ENCODE measurements around the gene ITGB5.
"Not testable (repeated sequence)": the region's sequence is repeated elsewhere in the genome, so short reads cannot be mapped to it uniquely, and the experiment has no call there.

The ITGB5 gene

DNA sequence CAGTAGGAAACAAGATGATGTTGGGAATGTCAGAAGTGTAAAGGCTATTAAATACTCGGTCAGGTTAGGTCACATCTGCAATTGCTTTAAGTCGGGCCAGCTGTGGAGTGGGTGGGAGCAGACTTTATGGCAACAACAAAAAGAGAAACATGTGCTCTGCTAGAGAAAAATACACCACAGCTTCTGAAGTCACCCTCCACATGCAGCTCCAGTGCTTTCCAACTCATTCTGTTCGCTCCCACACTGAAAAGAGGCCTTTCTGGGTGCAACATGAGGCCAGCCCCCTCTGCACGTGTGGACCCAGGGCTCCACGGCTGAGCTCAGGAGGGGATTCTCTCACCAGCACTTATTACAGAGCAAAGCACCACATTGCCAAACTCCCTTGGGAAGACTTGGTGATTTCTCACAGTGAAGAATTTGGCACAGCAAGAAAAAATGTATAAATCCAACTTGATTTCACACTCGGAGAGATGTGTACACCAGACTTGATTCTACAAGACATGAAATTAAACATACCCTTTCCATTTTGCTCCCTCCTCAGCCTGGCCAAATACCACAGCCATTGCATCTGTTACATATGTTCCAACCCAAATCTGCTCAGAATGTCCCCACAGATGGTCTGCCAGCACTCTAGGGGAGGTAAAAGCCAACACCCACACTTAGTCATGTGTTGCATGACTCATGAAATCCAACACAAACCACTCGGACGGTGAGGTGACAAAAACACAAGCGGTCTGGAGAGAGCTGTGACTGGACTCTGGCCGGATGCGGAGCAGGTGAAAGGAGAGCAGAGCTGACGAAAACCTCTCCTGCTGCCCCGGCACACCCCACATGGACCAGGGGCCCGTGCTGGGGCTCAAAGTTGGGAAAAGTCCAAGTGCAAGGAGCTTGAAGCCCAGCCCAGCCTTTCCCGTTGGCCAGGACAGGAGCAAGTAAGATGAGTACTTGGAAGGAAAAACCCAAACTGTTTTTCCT is 74.6 kb downstream of the ITGB5 start:
- peak; percentile 35 to 47 (median 45) for DNase-seq

DNA sequence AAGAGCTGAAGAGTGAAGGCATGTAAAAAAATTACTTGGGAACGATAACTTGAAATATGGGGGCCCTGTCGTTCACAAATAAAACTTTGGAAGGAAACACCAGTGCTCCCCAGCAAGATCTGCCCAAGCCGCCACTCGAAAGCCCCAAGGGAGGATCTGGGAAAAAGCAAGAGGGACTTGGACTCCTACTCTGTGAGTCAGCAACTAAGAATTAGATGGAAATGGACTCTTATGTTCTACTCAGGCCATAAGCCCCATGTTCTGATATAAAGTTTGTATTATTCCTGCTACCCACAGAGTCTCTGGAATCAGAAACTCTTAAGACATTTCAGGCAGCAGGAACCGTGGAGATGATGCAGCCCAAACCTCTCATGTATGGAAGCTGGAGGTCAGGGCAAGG is 75.7 kb downstream of the ITGB5 start:
- DNase-seq: no peak

DNA sequence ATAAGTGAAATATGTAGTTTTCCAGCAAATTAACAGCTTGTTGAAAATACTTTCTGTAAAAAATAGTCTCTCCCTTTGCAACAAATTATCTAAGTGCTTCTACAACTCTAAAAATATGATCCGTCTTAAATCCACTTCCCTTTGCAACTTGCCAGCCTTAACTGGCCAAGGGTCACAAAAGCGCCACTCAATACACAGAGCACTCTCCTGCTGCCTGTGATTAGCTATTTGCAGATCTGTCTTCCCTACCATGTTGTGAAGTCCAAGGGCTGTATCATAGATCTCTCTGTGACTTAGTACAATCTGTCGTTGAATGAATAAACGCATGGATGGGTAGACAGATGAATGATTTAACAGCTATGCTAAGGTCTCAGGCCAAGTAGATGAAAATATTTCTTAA is 76.2 kb downstream of the ITGB5 start:
- no peak for DNase-seq

DNA sequence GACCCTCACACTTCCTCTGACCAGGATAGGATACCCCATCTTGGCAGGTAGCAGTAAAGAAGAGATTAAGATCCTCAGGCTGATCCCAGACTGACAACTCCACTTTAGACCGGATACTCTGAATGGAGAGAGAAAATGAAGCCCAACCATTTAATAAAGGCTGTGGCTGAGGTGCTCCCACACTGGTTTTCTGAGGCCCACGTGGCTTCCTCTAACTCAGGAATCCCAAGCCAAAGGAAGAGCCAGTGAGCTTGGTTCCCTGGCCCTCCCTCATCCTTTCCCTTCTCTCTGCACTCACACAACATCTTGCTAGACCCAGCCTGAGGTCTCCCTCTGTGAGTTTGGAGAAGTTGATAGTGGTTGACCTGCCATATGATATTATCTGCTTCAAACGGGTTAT is 78.1 kb downstream of the ITGB5 start:
- DNase-seq: no peak

DNA sequence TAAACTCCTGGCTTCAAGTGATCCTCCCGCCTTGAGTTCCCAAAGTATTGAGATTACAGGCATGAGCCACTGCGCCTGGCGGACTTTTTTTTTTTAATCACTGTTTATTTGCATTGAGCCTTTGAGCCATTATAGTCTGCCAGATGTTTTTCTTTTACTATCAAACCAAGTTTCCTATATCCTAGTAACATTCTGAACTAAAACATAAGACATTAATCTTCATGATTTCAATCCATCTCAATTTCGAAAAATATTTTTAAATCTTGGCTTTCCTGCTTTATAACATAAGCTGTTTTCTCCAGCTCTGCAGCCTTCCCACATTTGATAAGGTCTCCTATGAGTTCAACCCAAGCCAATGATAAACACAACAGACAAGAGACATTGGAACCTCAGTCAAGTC is 81.5 kb downstream of the ITGB5 start:
- DNase-seq: no peak

DNA sequence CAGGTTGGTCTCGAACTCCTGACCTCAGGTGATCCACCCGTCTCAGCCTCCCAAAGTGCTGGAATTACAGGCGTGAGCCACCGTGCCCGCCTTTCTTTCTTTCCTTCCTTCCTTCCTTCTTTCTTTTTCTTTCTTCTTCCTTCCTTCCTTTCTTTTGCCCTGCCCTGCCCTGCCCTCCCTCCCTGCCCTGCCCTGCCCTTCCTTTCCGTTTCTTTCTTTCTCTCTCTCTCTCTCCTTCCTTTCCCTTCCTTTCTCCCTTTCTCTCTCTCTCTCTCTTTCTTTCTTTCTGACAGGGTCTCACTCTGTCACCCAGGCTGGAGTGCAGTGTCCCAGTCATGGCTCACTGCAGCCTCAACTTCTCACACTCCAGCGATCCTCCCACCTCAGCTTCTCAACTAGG is 82.3 kb downstream of the ITGB5 start:
- no peak for DNase-seq

DNA sequence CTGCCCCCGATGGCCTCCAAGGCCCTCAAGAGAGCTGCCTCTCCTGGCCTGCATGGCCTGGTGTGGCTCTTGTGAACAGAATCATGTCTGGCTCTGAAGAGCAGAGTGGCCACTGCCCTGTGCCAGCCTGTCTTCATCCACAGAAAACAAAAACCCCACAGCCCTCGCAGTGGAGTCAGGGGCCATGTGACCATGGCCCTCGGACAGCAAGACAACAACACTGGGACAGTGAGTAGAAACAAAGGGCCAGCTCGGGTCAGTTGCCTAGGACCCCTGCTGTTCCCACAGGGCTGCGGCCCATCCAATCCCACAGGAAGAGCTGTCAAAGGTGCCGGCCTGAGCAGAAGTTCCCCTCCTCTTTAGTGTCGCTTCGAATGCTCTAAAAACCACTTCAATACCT is 84.5 kb downstream of the ITGB5 start:
- DNase-seq: no peak

DNA sequence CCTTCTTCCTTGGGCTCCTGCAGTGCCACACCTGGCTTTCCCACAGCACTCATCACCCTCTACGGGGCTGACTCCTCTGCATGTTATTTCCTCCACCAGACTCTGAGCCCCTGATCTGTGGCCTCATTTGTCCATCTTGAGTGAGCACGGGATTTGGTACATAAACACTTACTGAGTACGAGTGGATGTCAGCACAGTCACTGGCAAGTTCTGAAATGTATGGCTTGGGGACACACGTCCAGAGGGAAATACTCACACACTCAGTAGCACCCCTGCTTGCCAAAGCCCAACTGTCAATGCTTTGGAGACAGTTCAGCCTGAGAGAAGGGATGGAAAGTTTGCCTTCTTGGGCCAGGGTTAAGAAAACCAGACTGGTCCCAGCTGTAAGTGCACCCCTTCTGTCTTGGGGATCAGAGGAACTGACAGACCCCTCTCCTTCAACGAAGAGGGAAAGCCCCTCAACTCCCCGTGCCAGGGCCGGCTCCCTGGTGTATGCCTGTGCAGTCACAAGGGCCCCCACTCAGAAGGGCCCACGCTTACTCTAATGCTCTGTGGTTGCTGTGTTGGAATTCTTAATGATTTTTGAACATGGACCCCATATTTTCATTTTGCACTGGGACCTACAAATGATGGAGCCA is 85.0 kb downstream of the ITGB5 start:
- no peak for DNase-seq

DNA sequence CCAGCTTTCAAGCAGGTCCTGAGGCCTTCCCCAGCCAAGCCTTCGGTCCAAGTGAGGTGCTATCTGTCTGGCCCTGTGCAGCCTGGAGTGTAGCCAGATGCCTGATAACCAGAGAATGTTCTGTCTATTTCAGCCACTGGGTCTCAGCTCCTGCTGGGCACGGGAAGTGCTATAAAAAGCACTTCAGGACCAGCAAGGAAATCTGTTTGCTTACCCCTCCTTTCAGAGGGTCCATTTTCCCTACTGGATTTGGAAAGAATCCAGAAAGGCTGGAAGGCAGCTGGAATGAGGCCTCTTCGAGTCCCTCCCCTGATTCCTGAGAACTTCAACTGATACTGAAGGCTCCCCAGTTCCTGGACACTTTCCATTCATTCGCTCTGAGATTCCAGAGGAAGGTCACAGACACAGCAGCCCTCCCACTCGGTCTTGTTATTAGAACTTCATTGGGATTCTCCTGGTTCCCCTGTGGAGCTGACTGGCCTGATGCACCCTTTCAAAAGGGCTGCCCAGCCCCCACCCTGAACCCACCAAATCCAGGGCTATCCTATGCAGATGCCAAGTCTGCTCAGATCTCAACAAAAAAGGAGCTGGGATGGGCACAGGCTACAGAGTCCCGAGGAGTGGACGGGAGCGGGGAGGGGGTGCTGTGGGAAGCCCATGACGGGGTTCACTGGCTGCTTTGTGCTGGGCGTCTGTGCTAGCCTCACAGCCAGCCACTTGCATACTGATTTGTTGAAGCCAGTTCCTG is 86.5 kb downstream of the ITGB5 start:
- DNase-seq: no peak

DNA sequence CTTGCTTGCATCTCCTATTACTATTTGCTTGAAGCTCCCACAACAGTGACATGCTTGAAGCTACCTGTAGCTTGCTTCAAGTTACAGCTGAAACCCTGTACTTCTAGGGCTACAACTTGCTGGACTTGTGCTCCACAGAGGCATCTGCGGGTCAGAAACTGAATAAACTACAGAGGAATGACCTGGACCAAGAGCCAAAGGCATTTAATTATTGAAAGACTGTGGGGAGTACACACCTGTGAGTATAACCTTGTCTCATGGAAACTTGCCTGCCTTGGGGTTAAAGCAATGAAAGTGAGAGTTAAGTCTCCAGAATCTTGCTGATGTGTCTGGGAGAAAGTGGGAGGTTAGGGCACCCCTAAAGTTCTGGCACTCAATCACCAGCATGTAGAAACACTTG is 87.1 kb downstream of the ITGB5 start:
- DNase-seq: no peak

DNA sequence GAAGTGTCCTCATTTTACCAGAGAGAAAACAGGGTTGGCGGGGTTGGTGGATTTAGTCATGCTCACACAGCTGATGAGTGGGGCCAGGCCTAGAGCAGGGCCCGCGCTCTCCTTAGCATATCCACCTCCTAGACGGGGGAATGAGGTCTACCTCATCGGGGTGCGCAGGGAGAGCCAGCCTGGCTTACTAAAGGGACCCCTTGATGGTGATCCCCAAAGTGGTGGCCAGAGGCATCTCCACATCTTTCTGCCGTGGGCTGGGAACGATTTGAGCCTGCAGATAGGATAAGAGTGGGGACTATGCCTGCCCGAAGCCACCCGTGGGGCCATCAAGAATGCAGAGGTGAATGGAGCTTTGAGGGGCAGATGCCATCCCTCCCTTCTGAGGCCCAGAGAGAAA is 87.5 kb downstream of the ITGB5 start:
- no peak for DNase-seq

DNA sequence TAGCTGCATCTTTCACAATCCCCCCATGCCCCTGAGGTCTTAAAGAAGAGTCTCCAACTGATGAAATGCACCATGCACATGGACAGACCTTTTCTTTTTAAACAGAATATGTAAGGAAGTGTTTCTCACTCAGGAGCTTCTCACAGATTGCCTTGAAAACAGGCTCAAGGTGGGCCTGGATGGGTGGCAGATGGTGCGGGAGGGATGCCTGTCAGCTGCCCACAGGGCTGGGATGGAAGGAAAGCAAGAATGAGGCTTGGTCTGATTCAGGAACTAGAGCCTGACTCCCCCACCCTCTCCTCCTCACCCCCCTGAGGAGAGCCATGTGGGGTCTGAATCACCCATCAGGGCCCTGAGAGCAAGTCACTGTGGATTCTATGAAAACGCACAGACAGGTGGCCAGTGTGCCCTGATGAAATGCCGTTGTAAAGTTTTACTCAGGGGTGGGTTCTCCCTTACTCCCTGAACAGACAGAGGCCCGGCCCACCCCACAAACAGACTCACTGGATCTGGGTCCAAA is 89.7 kb downstream of the ITGB5 start:
- DNase-seq: no peak

DNA sequence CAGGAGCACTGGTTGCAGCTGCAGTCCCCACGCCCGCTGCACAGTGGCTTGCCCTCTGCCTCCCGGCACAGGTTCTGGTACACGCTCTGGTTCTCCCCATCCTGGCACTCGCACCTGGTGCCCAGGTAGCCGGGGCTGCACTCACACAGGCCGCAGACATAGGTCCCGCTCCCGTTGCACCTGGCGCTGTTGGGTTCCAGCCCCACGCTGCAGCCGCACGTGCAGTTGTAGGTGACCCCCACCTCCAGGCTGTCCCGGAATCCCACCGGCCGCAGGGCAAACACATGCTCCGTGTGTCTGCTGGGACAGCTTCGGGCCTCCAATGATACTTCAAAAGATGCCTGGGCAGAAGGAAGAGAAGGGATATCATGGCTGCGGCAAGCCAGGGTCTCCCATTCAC is 90.7 kb downstream of the ITGB5 start:
- no peak for DNase-seq

DNA sequence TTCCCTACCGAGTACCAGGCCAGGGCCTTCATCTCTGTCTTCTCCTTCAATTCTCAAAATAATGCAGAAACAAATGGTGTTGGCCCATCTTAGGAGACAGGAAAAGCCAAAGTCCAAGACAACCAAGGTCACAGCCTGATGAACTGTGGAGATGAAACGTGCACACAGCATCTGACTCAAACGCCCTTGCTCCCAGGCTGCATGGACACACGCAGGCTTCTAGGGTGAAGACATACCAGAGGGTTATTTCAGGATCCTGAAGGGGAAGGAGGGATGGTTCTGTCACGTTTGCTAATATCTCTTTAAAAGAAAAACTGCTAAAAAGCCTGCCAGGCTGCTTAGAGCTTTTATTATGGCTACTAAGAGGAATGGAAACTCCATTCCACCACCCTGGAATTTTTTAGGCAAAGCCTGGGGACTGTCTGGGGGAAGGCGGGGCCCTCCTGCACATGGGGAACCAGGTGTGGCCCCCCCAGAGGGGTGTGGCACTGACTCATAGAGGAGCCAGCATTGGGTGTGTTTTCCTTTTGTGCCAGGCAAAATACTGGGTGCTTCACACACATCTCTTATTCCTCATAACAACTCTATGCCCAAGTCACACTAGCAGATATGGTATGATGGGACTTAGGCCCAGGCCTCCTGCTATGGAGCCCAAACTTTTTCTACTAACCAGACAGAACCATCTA is 94.0 kb downstream of the ITGB5 start:
- peak in 2 of 3 donors; percentile 35 to 49 for DNase-seq

DNA sequence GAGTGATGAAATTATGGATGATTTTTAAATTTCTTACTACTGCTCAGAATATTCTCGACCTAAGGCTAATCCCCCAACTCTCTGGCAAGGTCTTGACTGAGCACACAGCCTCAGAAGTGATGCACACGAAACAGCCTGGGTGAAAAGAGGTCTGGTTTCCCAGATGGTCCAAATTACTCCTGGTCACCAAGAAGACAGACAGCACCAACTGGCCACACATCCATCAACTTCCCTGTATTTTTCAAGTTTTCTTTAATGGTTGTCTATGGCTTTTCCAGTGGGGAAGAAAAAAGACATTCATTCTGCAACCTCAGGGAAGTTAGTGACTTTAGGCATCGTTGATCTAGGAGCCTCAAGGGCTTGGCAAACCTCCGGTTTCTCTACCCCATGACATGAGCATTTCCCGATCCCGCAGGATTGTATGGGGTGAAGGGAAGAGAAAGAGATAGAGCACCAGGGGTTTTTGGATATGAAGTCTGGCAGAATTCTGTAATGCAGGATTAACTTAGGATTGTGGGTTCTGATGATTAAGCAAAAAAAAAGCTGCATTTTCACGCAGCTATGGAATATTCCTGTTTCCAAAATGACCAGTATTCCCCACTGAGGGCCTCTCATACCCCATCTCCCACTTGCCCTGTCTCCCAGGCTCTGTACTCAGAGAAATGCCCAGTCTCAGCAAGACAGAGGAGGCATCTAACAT is 94.7 kb downstream of the ITGB5 start:
- DNase-seq: no peak

DNA sequence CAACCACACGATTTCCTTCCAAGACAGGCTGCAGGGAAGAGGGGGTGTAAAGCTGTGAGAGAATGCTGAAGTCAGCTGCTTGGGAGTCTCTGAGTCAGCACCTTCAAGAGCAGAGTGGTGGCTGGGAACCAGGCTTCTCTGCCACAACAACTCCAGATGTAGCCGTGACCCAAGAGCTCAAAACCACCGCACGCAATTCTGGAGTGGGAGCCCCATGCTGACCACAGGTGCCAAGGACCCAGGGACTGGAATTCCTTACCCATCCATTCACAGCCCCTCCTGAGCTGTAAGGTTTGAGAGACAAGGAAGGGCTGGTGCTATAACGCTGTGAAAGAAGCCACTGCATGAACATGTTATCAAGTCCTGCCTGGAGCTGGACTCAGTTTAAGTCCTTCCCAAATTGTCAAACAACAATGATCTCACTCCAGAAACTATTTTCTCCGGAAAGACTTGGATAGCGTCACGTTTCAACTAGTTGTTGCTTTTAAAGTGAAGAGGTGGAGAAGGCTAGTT is 95.5 kb downstream of the ITGB5 start:
- DNase-seq: peak; percentile 48 to 56 (median 55)

DNA sequence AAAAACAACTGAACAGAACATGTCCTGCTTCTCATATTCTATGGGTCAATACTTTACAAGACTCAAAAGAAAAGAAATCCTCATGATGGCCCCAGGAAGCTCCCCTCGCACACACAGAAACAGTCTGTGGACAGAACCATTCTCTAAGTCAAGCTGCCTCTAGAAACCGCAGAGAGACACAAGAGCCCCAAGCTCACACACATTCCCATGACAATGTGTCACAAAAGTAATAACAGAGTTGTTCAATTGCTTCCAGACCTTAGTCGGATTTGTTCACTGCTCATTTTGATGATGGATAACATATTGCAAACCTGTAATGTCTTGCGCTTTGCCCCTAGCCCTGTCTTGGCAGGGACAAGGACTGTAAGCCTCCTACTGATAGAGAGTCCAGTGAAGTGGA is 96.0 kb downstream of the ITGB5 start:
- peak in 2 of 3 donors; percentile 13 to 34 for DNase-seq

DNA sequence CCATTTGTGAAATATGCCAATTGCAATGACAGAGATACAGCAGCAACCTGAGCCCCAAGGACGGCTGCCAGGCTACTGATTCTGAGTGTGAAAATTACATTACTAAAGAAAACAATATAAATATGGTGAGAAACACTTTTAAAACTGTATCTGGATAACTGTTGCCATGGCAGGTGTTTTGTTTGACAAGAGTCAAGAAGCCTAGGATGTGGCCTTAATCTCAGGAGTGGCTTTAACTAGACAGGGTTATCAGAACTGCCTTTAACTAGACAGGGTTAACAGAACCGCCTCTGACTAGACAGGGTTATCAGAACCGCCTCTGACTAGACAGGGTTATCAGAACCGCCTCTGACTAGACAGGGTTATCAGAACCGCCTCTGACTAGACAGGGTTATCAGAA is 98.1 kb downstream of the ITGB5 start:
- DNase-seq: not testable (repeated sequence)

DNA sequence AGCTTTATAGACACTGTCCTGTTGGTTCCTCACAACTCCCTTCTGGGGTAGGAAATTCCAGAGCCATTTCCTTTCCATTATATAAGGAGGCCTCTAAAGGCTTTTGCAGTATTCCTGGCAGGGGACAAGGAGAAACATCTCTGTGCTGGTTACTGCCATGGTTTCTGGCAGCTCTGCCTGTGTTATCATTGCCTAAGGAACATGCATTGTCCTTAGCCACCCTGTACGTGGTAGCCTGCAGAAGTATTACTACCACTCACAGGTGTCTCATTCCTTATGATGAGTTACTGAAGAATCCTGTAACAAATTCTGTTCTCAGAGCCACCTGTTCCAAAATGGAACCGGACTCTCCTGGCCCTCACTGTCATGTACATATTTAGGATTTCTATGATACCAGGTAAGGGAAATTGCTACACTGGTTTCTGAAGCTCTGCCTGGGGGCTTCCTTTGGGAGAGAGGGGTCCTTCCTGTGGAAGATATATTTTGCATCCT is 98.9 kb downstream of the ITGB5 start:
- DNase-seq: no peak

DNA sequence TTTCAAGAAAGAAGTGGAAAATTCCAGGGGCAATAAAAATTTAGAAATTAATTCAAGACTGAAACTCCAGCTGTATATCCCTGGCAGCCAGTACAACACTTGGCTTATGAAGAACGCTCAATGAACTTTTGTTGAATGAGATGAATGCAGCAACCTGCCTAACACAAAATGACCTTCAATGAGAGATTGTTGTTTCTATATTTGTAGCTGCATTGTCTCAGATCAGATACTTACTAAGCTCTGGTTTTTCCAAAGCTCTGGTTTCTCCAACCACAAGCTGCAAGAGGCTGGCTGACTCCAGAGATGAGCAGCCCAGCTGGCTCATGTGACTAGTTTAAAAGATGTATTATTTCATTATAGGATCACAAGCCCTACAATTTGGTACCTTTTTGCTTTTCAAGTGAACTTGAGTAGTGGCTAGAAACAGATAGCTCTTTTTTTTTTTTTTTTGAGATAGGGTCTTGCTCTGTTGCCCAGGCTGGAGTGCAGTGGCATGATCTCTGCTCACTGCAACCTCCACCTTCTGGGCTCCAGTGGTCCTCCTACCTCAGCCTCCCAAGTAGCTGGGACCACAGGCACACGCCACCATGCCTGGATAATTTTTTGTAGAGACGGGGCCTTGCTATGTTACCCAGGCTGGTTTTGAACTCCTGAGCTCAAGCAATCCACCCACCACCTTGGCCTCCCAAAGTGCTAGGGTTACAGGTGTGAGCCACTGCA is 99.5 kb downstream of the ITGB5 start:
- peak; percentile 33 to 65 (median 53) for DNase-seq
